CD4-positive, CD25-positive, alpha-beta regulatory T cell (primary cell): Measurements from ENCODE around the gene KRT16. TPM values are rescaled to one million over a fixed set of nuclear protein-coding genes. Genes with fewer than 3 reads are reported as not detected.
"Not testable (repeated sequence)": the region's sequence is repeated elsewhere in the genome, so short reads cannot be mapped to it uniquely, and the experiment has no call there.

Experiments used
- ATAC-seq, 2 donors: fragments of 150-1000 bp; cut with Tn5 transposase; one replicate each; pipeline ENCODE4 v1.10.0; 2021; ENCODE audit warnings: low read depth in 2 of 2, moderate number of reproducible peaks in 2 of 2, moderate library complexity in 1 of 2
- DNase-seq, 3 donors: peaks; one replicate each; pipeline versions ENCODE4 v3.0.0 to v3.0.0-alpha.2; 2012 to 2022; ENCODE audit warnings: mixed read lengths in 1 of 3
- H3K27ac ChIP-seq: one replicate; pipeline ENCODE4 v1.7.0; 2013; ENCODE audit warnings: mild to moderate bottlenecking, low read length; ENCODE audit not compliant: insufficient read depth, poor library complexity, severe bottlenecking
- H3K27me3 ChIP-seq: one replicate; pipeline ENCODE4 v1.7.0; 2013; ENCODE audit warnings: low read length; ENCODE audit not compliant: control insufficient read depth, insufficient read depth
- H3K36me3 ChIP-seq: one replicate; pipeline ENCODE4 v1.7.0; 2013; ENCODE audit warnings: mild to moderate bottlenecking, low read length, moderate library complexity; ENCODE audit not compliant: control insufficient read depth, insufficient read depth
- H3K4me1 ChIP-seq: 2 replicates; pipeline ENCODE4 v1.7.0; 2013; ENCODE audit warnings: mild to moderate bottlenecking, low read length; ENCODE audit not compliant: insufficient read depth, control insufficient read depth, poor library complexity, severe bottlenecking
- H3K4me3 ChIP-seq: one replicate; pipeline ENCODE4 v1.7.0; 2013; ENCODE audit warnings: low read depth, mild to moderate bottlenecking, low read length, moderate library complexity
- H3K9me3 ChIP-seq, 2 experiments: 1 replicate in 1 of 2; 2 replicates in 1 of 2; pipeline ENCODE4 v1.7.0; 2013; ENCODE audit warnings: low read length in 2 of 2, mild to moderate bottlenecking in 1 of 2, moderate library complexity in 1 of 2; ENCODE audit not compliant: control insufficient read depth in 2 of 2
- H3K27ac Mint-ChIP-seq, 3 donors: one replicate each; pipeline ENCODE4 v1.8.0; 2020 to 2022; ENCODE audit warnings: mild to moderate bottlenecking in 3 of 3, mixed read lengths in 3 of 3, moderate library complexity in 2 of 3
- H3K27me3 Mint-ChIP-seq: one replicate; pipeline ENCODE4 v1.8.0; 2022; ENCODE audit warnings: mild to moderate bottlenecking, mixed read lengths
- H3K36me3 Mint-ChIP-seq: one replicate; pipeline ENCODE4 v1.8.0; 2020; ENCODE audit warnings: mixed read lengths
- H3K4me1 Mint-ChIP-seq, 4 donors: one replicate each; pipeline ENCODE4 v1.8.0; 2020 to 2022; ENCODE audit warnings: mixed read lengths in 4 of 4, mild to moderate bottlenecking in 1 of 4
- H3K4me3 Mint-ChIP-seq, 4 donors: one replicate each; pipeline ENCODE4 v1.8.0; 2020 to 2022; ENCODE audit warnings: mild to moderate bottlenecking in 4 of 4, mixed read lengths in 4 of 4, moderate library complexity in 3 of 4
- H3K9me3 Mint-ChIP-seq, 7 donors: one replicate each; pipeline ENCODE4 v1.8.0; 2020 to 2022; ENCODE audit warnings: mixed read lengths in 7 of 7, mild to moderate bottlenecking in 3 of 7, moderate library complexity in 2 of 7
- polyA plus RNA-seq, 4 donors: library from polyadenylated mRNA; unstranded; fragments of 300-500 nt; fragmentation: Illumina TruSeq; gene quantifications; one replicate each; pipeline ENCODE4 v1.2.3, GENCODE V29; 2021
- total RNA-seq: library from RNA; stranded (reverse); gene quantifications from one replicate; pipeline ENCODE4 v1.2.3, GENCODE V29; 2022

Gene KRT16
- total and polyA plus RNA-seq, 5 donors from 2014 or later = not detected

- no peaks in the 10 kb centered on the region for H3K4me1 Mint-ChIP-seq
- DNase-seq (no peak), ATAC-seq (no peak)
- no peaks in the 10 kb centered on the region for H3K9me3 Mint-ChIP-seq
- H3K27ac Mint-ChIP-seq = peak overlapping the region in 1 of 3 donors; percentile 9
- H3K4me3 Mint-ChIP-seq = no peak overlapping the region
- Histone ChIP-seq H3K27me3 (no peaks in the 10 kb centered on the region), H3K4me3 (no peak overlapping the region), H3K27ac (no peak overlapping the region), H3K9me3 (no peaks in the 10 kb centered on the region), H3K4me1 (no peaks in the 10 kb centered on the region), H3K36me3 (no peaks in the 10 kb centered on the region)
- peaks cover 22% of the 10 kb centered on the region for H3K27me3 Mint-ChIP-seq
- peaks cover 4% of the 10 kb centered on the region for H3K36me3 Mint-ChIP-seq
Observed at GRCh38 chr17:41583137-41584127, 29.1 kb downstream of the KRT16 start.

- H3K9me3 Mint-ChIP-seq, H3K4me3 Mint-ChIP-seq, ATAC-seq, H3K9me3 ChIP-seq, H3K4me1 ChIP-seq, H3K27ac ChIP-seq, DNase-seq, H3K36me3 Mint-ChIP-seq, H3K27ac Mint-ChIP-seq, H3K4me3 ChIP-seq, H3K4me1 Mint-ChIP-seq, H3K36me3 ChIP-seq, H3K27me3 ChIP-seq: not testable (repeated sequence)
- peaks cover 26% of the 10 kb centered on the region for H3K27me3 Mint-ChIP-seq
Observed at GRCh38 chr17:41582061-41582968, 30.3 kb downstream of the KRT16 start.

- Mint-ChIP-seq H3K4me1 (no peaks in the 10 kb centered on the region), H3K27me3 (peaks cover 26% of the 10 kb centered on the region), H3K36me3 (peaks cover 4% of the 10 kb centered on the region), H3K27ac (no peak overlapping the region), H3K9me3 (no peaks in the 10 kb centered on the region), H3K4me3 (no peak overlapping the region)
- Histone ChIP-seq H3K4me1 (no peaks in the 10 kb centered on the region), H3K4me3 (no peak overlapping the region), H3K27ac (no peak overlapping the region), H3K27me3 (no peaks in the 10 kb centered on the region), H3K9me3 (no peaks in the 10 kb centered on the region), H3K36me3 (no peaks in the 10 kb centered on the region)
- DNase-seq (no peak), ATAC-seq (no peak)
Observed at GRCh38 chr17:41581366-41582060, 31.1 kb downstream of the KRT16 start.

- Histone ChIP-seq H3K27me3 (no peaks in the 10 kb centered on the region), H3K9me3 (no peaks in the 10 kb centered on the region)
- H3K27ac Mint-ChIP-seq = no peak overlapping the region
Observed at GRCh38 chr17:41580687-41581365, 31.7 kb downstream of the KRT16 start.

GRCh38 chr17:41580244-41580575 lies 32.4 kb downstream of the KRT16 start:
- H3K4me3 Mint-ChIP-seq = no peak overlapping the region
- no peak for DNase-seq
- no peak overlapping the region for H3K27ac Mint-ChIP-seq
- peaks cover 31% of the 10 kb centered on the region for H3K27me3 Mint-ChIP-seq
- no peak overlapping the region for H3K27ac ChIP-seq
- H3K4me1 Mint-ChIP-seq = no peaks in the 10 kb centered on the region
- H3K4me3 ChIP-seq = no peak overlapping the region
- no peaks in the 10 kb centered on the region for H3K36me3 ChIP-seq
- no peak for ATAC-seq
- peaks cover 4% of the 10 kb centered on the region for H3K36me3 Mint-ChIP-seq
- H3K9me3 ChIP-seq = no peaks in the 10 kb centered on the region
- H3K27me3 ChIP-seq = no peaks in the 10 kb centered on the region
- H3K9me3 Mint-ChIP-seq = no peaks in the 10 kb centered on the region
- no peaks in the 10 kb centered on the region for H3K4me1 ChIP-seq

More at GRCh38 chr17:41580687-41581365, 31.7 kb downstream of the KRT16 start:
- ATAC-seq (no peak), DNase-seq (no peak)
- Histone ChIP-seq H3K27ac (no peak overlapping the region), H3K4me1 (no peaks in the 10 kb centered on the region), H3K4me3 (no peak overlapping the region), H3K36me3 (no peaks in the 10 kb centered on the region)
- Mint-ChIP-seq H3K9me3 (no peaks in the 10 kb centered on the region), H3K27me3 (peaks cover 31% of the 10 kb centered on the region), H3K4me1 (no peaks in the 10 kb centered on the region), H3K4me3 (no peak overlapping the region), H3K36me3 (peaks cover 4% of the 10 kb centered on the region)

GRCh38 chr17:41579484-41580243 lies 32.9 kb downstream of the KRT16 start:
- ATAC-seq (peak; percentile 45 to 67), DNase-seq (peak; percentile 16 to 69 (median 35))
- peaks cover 4% of the 10 kb centered on the region for H3K36me3 Mint-ChIP-seq
- Histone ChIP-seq H3K27me3 (no peaks in the 10 kb centered on the region), H3K4me1 (no peaks in the 10 kb centered on the region), H3K27ac (no peak overlapping the region), H3K9me3 (no peaks in the 10 kb centered on the region), H3K36me3 (no peaks in the 10 kb centered on the region), H3K4me3 (no peak overlapping the region)
- no peaks in the 10 kb centered on the region for H3K4me1 Mint-ChIP-seq
- no peak overlapping the region for H3K27ac Mint-ChIP-seq
- H3K27me3 Mint-ChIP-seq = peaks cover 31% of the 10 kb centered on the region
- no peak overlapping the region for H3K4me3 Mint-ChIP-seq
- H3K9me3 Mint-ChIP-seq = no peaks in the 10 kb centered on the region
